GOT3 (cell line): Measurements from ENCODE around the gene BAHCC1.

Experiments used
- DNase-seq: peaks from one replicate; lab custom pipeline; 2025; ENCODE audit warnings: mixed read lengths; lab: John Stamatoyannopoulos, UW

BAHCC1 gene

GRCh38 chr17:81443269-81443668, 48.0 kb downstream of the BAHCC1 start:
- DNase-seq = no peak

GRCh38 chr17:81444610-81445339, 49.5 kb downstream of the BAHCC1 start:
- DNase-seq = no peak

- DNase-seq = no peak
Measured at GRCh38 chr17:81445642-81446503, 50.6 kb downstream of the BAHCC1 start.

GRCh38 chr17:81447331-81447933, 52.2 kb downstream of the BAHCC1 start:
- no peak for DNase-seq

GRCh38 chr17:81448442-81448841, 53.2 kb downstream of the BAHCC1 start:
- no peak for DNase-seq

GRCh38 chr17:81448950-81449349, 53.7 kb downstream of the BAHCC1 start:
- DNase-seq = no peak

GRCh38 chr17:81449351-81449750, 54.1 kb downstream of the BAHCC1 start:
- no peak for DNase-seq

GRCh38 chr17:81451823-81452222, 56.6 kb downstream of the BAHCC1 start:
- no peak for DNase-seq

GRCh38 chr17:81452551-81452950, 57.3 kb downstream of the BAHCC1 start:
- no peak for DNase-seq

GRCh38 chr17:81453076-81453475, 57.8 kb downstream of the BAHCC1 start:
- DNase-seq = no peak

- DNase-seq = no peak
Measured at GRCh38 chr17:81453712-81454111, 58.5 kb downstream of the BAHCC1 start.

GRCh38 chr17:81454473-81454872, 59.2 kb downstream of the BAHCC1 start:
- DNase-seq = no peak

- no peak for DNase-seq
Measured at GRCh38 chr17:81455387-81455786, 60.1 kb downstream of the BAHCC1 start.

- no peak for DNase-seq
Measured at GRCh38 chr17:81456091-81456490, 60.8 kb downstream of the BAHCC1 start.

- DNase-seq = no peak
Measured at GRCh38 chr17:81456798-81457197, 61.5 kb downstream of the BAHCC1 start.

- no peak for DNase-seq
Measured at GRCh38 chr17:81457401-81457800, 62.1 kb downstream of the BAHCC1 start.

GRCh38 chr17:81457917-81458555, 62.8 kb downstream of the BAHCC1 start:
- DNase-seq = no peak

GRCh38 chr17:81458628-81459027, 63.4 kb downstream of the BAHCC1 start:
- DNase-seq = no peak

- no peak for DNase-seq
Measured at GRCh38 chr17:81459224-81459623, 64.0 kb downstream of the BAHCC1 start.

- DNase-seq = no peak
Measured at GRCh38 chr17:81459864-81460263, 64.6 kb downstream of the BAHCC1 start.

- no peak for DNase-seq
Measured at GRCh38 chr17:81460856-81461460, 65.7 kb downstream of the BAHCC1 start.
